Thyroid gland (tissue), 4 donors: ENCODE results near the gene SYNM.

Source experiments
- CTCF ChIP-seq, 6 experiments: fragments of 200-600 bp in 3 of 6; fragments of 450-650 bp in 3 of 6; sonication (generic) in 3 of 6; IDR thresholded peaks; one replicate each; pipeline ENCODE4 v1.5.1; 2016 to 2019; ENCODE audit warnings: antibody characterized with exemption in 6 of 6, mild to moderate bottlenecking in 2 of 6, inconsistent platforms in 1 of 6, moderate library complexity in 1 of 6
- POLR2A ChIP-seq, 2 donors: fragments of 450-650 bp; IDR thresholded peaks; one replicate each; pipeline ENCODE4 v1.6.1; 2017; ENCODE audit warnings: antibody characterized with exemption in 2 of 2, mild to moderate bottlenecking in 2 of 2, moderate library complexity in 1 of 2

GRCh38 chr15:99138491-99138982, 33.7 kb downstream of the SYNM start:
- no peak for TF ChIP-seq CTCF (IDR thresholded peaks at IDR 0.05)
- no peak for TF ChIP-seq POLR2A (IDR thresholded peaks at IDR 0.05)
